Measurements from ENCODE around the gene DEPDC1. TPM values are rescaled to one million over a fixed set of nuclear protein-coding genes. Genes with fewer than 3 reads are reported as not detected.

DEPDC1 gene
- total RNA-seq, 1 experiment from 2014 or later, result 26.1 TPM

DNA sequence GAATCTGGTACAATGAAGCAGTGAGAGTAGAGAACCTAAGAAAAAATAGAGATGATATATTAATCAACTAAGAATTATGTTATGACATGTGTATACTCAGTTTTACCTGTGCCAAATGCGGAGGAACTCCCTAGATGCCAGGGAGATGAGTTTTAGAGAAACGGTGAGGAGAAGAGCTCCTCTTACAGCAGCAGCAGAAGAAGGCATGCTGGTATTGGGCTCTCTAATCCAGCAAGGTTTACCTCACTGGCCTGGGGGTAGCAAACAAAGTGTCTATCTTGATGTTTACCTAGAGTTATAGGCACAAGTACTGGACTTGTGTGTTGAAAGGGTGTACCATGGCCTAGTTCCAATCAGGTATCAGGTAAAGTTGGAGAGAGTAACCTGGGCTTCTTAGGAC is 28.9 kb upstream of the DEPDC1 start:
- Histone ChIP-seq H3K56ac (ENCODE audit: insufficient read length, low read depth, low read length) (no peak overlapping the region), H3K9me3 (ENCODE audit: control insufficient read depth, low read depth, low read length) (no peaks in the 10 kb centered on the region), H2BK12ac (ENCODE audit: insufficient read length, low read depth, low read length) (no peak overlapping the region), H3K23ac (ENCODE audit: insufficient read length, low read depth, low read length) (no peak overlapping the region), H2AFZ (ENCODE audit: low read length) (no peak overlapping the region), H3K18ac (ENCODE audit: insufficient read length, low read depth, low read length) (no peak overlapping the region), H2BK120ac (ENCODE audit: low read depth, low read length, poor library complexity, severe bottlenecking) (no peak overlapping the region), H3K23me2 (ENCODE audit: insufficient read length, low read depth, low read length, poor library complexity, severe bottlenecking) (no peaks in the 10 kb centered on the region), H2AK5ac (ENCODE audit: insufficient read length, low read length) (no peak overlapping the region), H4K5ac (ENCODE audit: insufficient read length, low read depth, low read length) (no peak overlapping the region), H3T11ph (ENCODE audit: low read length) (no peak overlapping the region), H4K91ac (ENCODE audit: insufficient read length, low read depth, low read length) (no peak overlapping the region), H2BK15ac (ENCODE audit: low read depth, low read length) (no peak overlapping the region), H3K27ac (ENCODE audit: insufficient read length, low read depth, low read length) (no peak overlapping the region), H2BK5ac (ENCODE audit: insufficient read length, low read length) (no peak overlapping the region), H4K20me1 (ENCODE audit: control insufficient read depth, insufficient read depth, insufficient read length) (no peaks in the 10 kb centered on the region), H3K4me2 (ENCODE audit: insufficient read depth, insufficient read length, low read length) (no peak overlapping the region), H3K4ac (ENCODE audit: low read depth, low read length) (no peak overlapping the region), H3K14ac (ENCODE audit: insufficient read depth, low read length) (no peak overlapping the region), H3K4me1 (ENCODE audit: insufficient read depth, low read length) (no peaks in the 10 kb centered on the region), H4K8ac (replicated peaks; ENCODE audit: insufficient read length, low read depth, low read length) (no peak overlapping the region), H2BK20ac (ENCODE audit: low read depth, low read length, poor library complexity, severe bottlenecking) (no peak overlapping the region), H3K79me2 (ENCODE audit: insufficient read depth, low read length) (no peaks in the 10 kb centered on the region), H3K9ac (ENCODE audit: extremely low read depth, insufficient read length, low read length) (no peak overlapping the region), H3K79me1 (ENCODE audit: insufficient read depth, low read depth, low read length, poor library complexity, severe bottlenecking) (no peaks in the 10 kb centered on the region), H3K27me3 (ENCODE audit: insufficient read depth, low read length) (no peaks in the 10 kb centered on the region)
- no peak overlapping the region for H3K27ac Mint-ChIP-seq
- H3K9me3 Mint-ChIP-seq, result no peaks in the 10 kb centered on the region
- no peak for DNase-seq
- TF ChIP-seq, protein P1, sequence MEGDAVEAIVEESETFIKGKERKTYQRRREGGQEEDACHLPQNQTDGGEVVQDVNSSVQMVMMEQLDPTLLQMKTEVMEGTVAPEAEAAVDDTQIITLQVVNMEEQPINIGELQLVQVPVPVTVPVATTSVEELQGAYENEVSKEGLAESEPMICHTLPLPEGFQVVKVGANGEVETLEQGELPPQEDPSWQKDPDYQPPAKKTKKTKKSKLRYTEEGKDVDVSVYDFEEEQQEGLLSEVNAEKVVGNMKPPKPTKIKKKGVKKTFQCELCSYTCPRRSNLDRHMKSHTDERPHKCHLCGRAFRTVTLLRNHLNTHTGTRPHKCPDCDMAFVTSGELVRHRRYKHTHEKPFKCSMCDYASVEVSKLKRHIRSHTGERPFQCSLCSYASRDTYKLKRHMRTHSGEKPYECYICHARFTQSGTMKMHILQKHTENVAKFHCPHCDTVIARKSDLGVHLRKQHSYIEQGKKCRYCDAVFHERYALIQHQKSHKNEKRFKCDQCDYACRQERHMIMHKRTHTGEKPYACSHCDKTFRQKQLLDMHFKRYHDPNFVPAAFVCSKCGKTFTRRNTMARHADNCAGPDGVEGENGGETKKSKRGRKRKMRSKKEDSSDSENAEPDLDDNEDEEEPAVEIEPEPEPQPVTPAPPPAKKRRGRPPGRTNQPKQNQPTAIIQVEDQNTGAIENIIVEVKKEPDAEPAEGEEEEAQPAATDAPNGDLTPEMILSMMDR (conservative IDR thresholded peaks at IDR 0.05), result no peak
- H3K4me3 Mint-ChIP-seq, result no peak overlapping the region
- no CpG with 5 or more reads among the region's 2 CpGs for WGBS (ENCODE audit: extremely low coverage, insufficient read length, low lambda C conversion rate)
- H3K27me3 Mint-ChIP-seq (ENCODE audit: low read depth), result no peaks in the 10 kb centered on the region
- peaks cover 0 to under 1% of the 10 kb centered on the region in 2 experiments; a peak in 1 of 4 replicates for H3K4me1 Mint-ChIP-seq
- H3K36me3 Mint-ChIP-seq (ENCODE audit: insufficient read depth in 1 of 3, low read depth in 3 of 3), result no peaks in the 10 kb centered on the region

Data from H9 (cell line).